ENCODE measurements around the gene RGCC. TPM values are rescaled to one million over a fixed set of nuclear protein-coding genes. Genes with fewer than 3 reads are reported as not detected.

Gene RGCC
- total and polyA plus RNA-seq, 7 experiments from 2014 or later: 45.9 to 402 (median 197) TPM

GRCh38 chr13:41457589-41458186, 338 bp downstream of the RGCC start:
- Histone ChIP-seq H3K4me3 (ENCODE audit: low read length) (peak overlapping the region; percentile 84), H3K4me1 (ENCODE audit: control insufficient read depth in 2 of 2, insufficient read depth in 2 of 2, low read length in 2 of 2) (peaks cover 29 to 44% of the 10 kb centered on the region in 2 donors), H3K9me3 (ENCODE audit: control insufficient read depth in 2 of 3, low read length in 3 of 3) (no peaks in the 10 kb centered on the region), H3K27me3 (ENCODE audit: control insufficient read depth in 2 of 2, insufficient read depth in 2 of 2, low read length in 2 of 2) (no peaks in the 10 kb centered on the region), H3K36me3 (ENCODE audit: control insufficient read depth in 2 of 3, insufficient read depth in 3 of 3, low read length in 3 of 3) (peaks cover 0 to 11% (median 0%) of the 10 kb centered on the region in 3 experiments), H3K27ac (ENCODE audit: low read depth, low read length) (peak overlapping the region; percentile 97)
- peak overlapping the region; percentile 91 to 98 (median 96) for H3K4me3 Mint-ChIP-seq
- H3K36me3 Mint-ChIP-seq: peaks cover 16 to 29% (median 21%) of the 10 kb centered on the region in 5 donors
- peak overlapping the region; percentile 93 to 99 (median 98) for H3K27ac Mint-ChIP-seq
- ChIA-PET CTCF (interaction anchor here (0.6 to 3.5 kb wide), 13 partner anchors 10 to 195 kb away, joined by 3 to 31 read pairs (median 6); no protein-coding TSS in a partner anchor), POLR2A (interaction anchor here (0.6 to 4.2 kb wide), 15 partner anchors 9 to 514 kb away, joined by 3 to 44 read pairs (median 5); no protein-coding TSS in a partner anchor)
- H3K9me3 Mint-ChIP-seq: peaks cover 0 to 13% (median 3%) of the 10 kb centered on the region in 11 donors
- H3K27me3 Mint-ChIP-seq: peaks cover 0 to 26% (median 0%) of the 10 kb centered on the region in 5 donors
- peak in 7 of 9 donors; percentile 52 to 69 (median 62) for DNase-seq
- ATAC-seq: no peak
- intact Hi-C loops (cut with micrococcal nuclease): loop anchor here (1.0 to 5.0 kb wide), 19 partner anchors 8 to 815 kb away; partner anchors contain the start of genes KBTBD6 (in 2 of the 2), WBP4 (in 2 of the 2), AKAP11 (in 1 of the 2) and DGKH (in 1 of the 2)
- peaks cover 36 to 54% (median 45%) of the 10 kb centered on the region in 7 donors for H3K4me1 Mint-ChIP-seq

- ATAC-seq: no peak
- CTCF ChIA-PET: interaction anchor here (0.6 to 3.5 kb wide), 17 partner anchors 9 to 194 kb away, joined by 3 to 31 read pairs (median 6); no protein-coding TSS in a partner anchor
- POLR2A ChIA-PET: interaction anchor here (0.6 to 4.2 kb wide), 14 partner anchors 8 to 513 kb away, joined by 3 to 44 read pairs (median 8); no protein-coding TSS in a partner anchor
- DNase-seq: peak in 7 of 9 donors; percentile 39 to 74 (median 67)
- no peaks in the 10 kb centered on the region for H3K9me3 ChIP-seq (ENCODE audit: control insufficient read depth in 2 of 3, low read length in 3 of 3)
- peaks cover 31 to 50% of the 10 kb centered on the region in 2 donors for H3K4me1 ChIP-seq (ENCODE audit: control insufficient read depth in 2 of 2, insufficient read depth in 2 of 2, low read length in 2 of 2)
- Mint-ChIP-seq H3K9me3 (peaks cover 0 to 9% (median 2%) of the 10 kb centered on the region in 11 donors), H3K36me3 (peaks cover 16 to 32% (median 21%) of the 10 kb centered on the region in 5 donors), H3K4me1 (peaks cover 41 to 59% (median 51%) of the 10 kb centered on the region in 7 donors), H3K27me3 (peaks cover 0 to 26% (median 0%) of the 10 kb centered on the region in 5 donors), H3K27ac (peak overlapping the region; percentile 93 to 99 (median 98)), H3K4me3 (peak overlapping the region; percentile 91 to 98 (median 96))
- no peaks in the 10 kb centered on the region for H3K27me3 ChIP-seq (ENCODE audit: control insufficient read depth in 2 of 2, insufficient read depth in 2 of 2, low read length in 2 of 2)
- peak overlapping the region; percentile 97 for H3K27ac ChIP-seq (ENCODE audit: low read depth, low read length)
- H3K36me3 ChIP-seq (ENCODE audit: control insufficient read depth in 2 of 3, insufficient read depth in 3 of 3, low read length in 3 of 3): peaks cover 0 to 11% (median 0%) of the 10 kb centered on the region in 3 experiments
- intact Hi-C loops (cut with micrococcal nuclease): loop anchor here (1.0 to 5.0 kb wide), 13 partner anchors 47 to 814 kb away; partner anchors contain the start of genes KBTBD6 (in 2 of the 2), AKAP11 (in 1 of the 2), DGKH (in 1 of the 2) and KBTBD7 (in 1 of the 2)
- peak overlapping the region; percentile 84 for H3K4me3 ChIP-seq (ENCODE audit: low read length)
Observed at GRCh38 chr13:41458187-41458760, 924 bp downstream of the RGCC start.

GRCh38 chr13:41458761-41459431, 1.5 kb downstream of the RGCC start:
- H3K36me3 Mint-ChIP-seq: peaks cover 19 to 37% (median 21%) of the 10 kb centered on the region in 5 donors
- peak overlapping the region; percentile 91 to 98 (median 96) for H3K4me3 Mint-ChIP-seq
- H3K4me1 ChIP-seq (ENCODE audit: control insufficient read depth in 2 of 2, insufficient read depth in 2 of 2, low read length in 2 of 2): peaks cover 35 to 54% of the 10 kb centered on the region in 2 donors
- ATAC-seq: no peak
- H3K4me3 ChIP-seq (ENCODE audit: low read length): peak overlapping the region; percentile 84
- H3K4me1 Mint-ChIP-seq: peaks cover 47 to 66% (median 56%) of the 10 kb centered on the region in 7 donors
- H3K27me3 ChIP-seq (ENCODE audit: control insufficient read depth in 2 of 2, insufficient read depth in 2 of 2, low read length in 2 of 2): no peaks in the 10 kb centered on the region
- POLR2A ChIA-PET: interaction anchor here (0.6 to 4.2 kb wide), 22 partner anchors 8 to 194 kb away, joined by 3 to 44 read pairs (median 6); no protein-coding TSS in a partner anchor
- H3K27ac Mint-ChIP-seq: peak overlapping the region; percentile 93 to 99 (median 98)
- peak overlapping the region; percentile 97 for H3K27ac ChIP-seq (ENCODE audit: low read depth, low read length)
- no peaks in the 10 kb centered on the region for H3K9me3 ChIP-seq (ENCODE audit: control insufficient read depth in 2 of 3, low read length in 3 of 3)
- H3K36me3 ChIP-seq (ENCODE audit: control insufficient read depth in 2 of 3, insufficient read depth in 3 of 3, low read length in 3 of 3): peaks cover 0 to 11% (median 0%) of the 10 kb centered on the region in 3 experiments
- peaks cover 0 to 26% (median 0%) of the 10 kb centered on the region in 5 donors for H3K27me3 Mint-ChIP-seq
- CTCF ChIA-PET: interaction anchor here (0.8 to 3.5 kb wide), 21 partner anchors 8 to 193 kb away, joined by 3 to 31 read pairs (median 5); no protein-coding TSS in a partner anchor
- DNase-seq: peak; percentile 34 to 84 (median 76)
- intact Hi-C loops (cut with micrococcal nuclease): loop anchor here (1.0 to 5.0 kb wide), 16 partner anchors 43 to 813 kb away; partner anchors contain the start of genes KBTBD6 (in 2 of the 2), AKAP11 (in 1 of the 2), DGKH (in 1 of the 2) and KBTBD7 (in 1 of the 2)
- H3K9me3 Mint-ChIP-seq: peaks cover 0 to 9% (median 2%) of the 10 kb centered on the region in 11 donors

GRCh38 chr13:41459432-41460073, 2.2 kb downstream of the RGCC start:
- H3K36me3 Mint-ChIP-seq: peaks cover 19 to 39% (median 21%) of the 10 kb centered on the region in 5 donors
- peaks cover 0 to 24% (median 0%) of the 10 kb centered on the region in 5 donors for H3K27me3 Mint-ChIP-seq
- Histone ChIP-seq H3K9me3 (ENCODE audit: control insufficient read depth in 2 of 3, low read length in 3 of 3) (no peaks in the 10 kb centered on the region), H3K4me3 (ENCODE audit: low read length) (peak overlapping the region; percentile 84), H3K4me1 (ENCODE audit: control insufficient read depth in 2 of 2, insufficient read depth in 2 of 2, low read length in 2 of 2) (peaks cover 42 to 61% of the 10 kb centered on the region in 2 donors), H3K36me3 (ENCODE audit: control insufficient read depth in 2 of 3, insufficient read depth in 3 of 3, low read length in 3 of 3) (peaks cover 0 to 11% (median 0%) of the 10 kb centered on the region in 3 experiments), H3K27me3 (ENCODE audit: control insufficient read depth in 2 of 2, insufficient read depth in 2 of 2, low read length in 2 of 2) (no peaks in the 10 kb centered on the region), H3K27ac (ENCODE audit: low read depth, low read length) (peak overlapping the region; percentile 97)
- ATAC-seq (no peak), DNase-seq (peak in 2 of 9 donors; percentile 29 to 42)
- intact Hi-C loops (cut with micrococcal nuclease): loop anchor here (1.0 to 10.0 kb wide), 18 partner anchors 43 to 1275 kb away; partner anchors contain the start of genes DGKH (in 2 of the 2), KBTBD6 (in 2 of the 2), AKAP11 (in 1 of the 2) and KBTBD7 (in 1 of the 2)
- peak overlapping the region; percentile 91 to 98 (median 96) for H3K4me3 Mint-ChIP-seq
- peaks cover 0 to 6% (median under 1%) of the 10 kb centered on the region in 11 donors for H3K9me3 Mint-ChIP-seq
- ChIA-PET POLR2A (interaction anchor here (0.6 to 4.2 kb wide), 19 partner anchors 7 to 193 kb away, joined by 3 to 44 read pairs (median 5); no protein-coding TSS in a partner anchor), CTCF (interaction anchor here (0.7 to 3.5 kb wide), 19 partner anchors 8 to 193 kb away, joined by 3 to 31 read pairs (median 5); no protein-coding TSS in a partner anchor)
- H3K4me1 Mint-ChIP-seq: peaks cover 53 to 72% (median 63%) of the 10 kb centered on the region in 7 donors
- peak overlapping the region; percentile 93 to 99 (median 98) for H3K27ac Mint-ChIP-seq

- POLR2A ChIA-PET: interaction anchor here (0.9 to 4.2 kb wide), 14 partner anchors 10 to 192 kb away, joined by 3 to 44 read pairs (median 6); no protein-coding TSS in a partner anchor
- H3K27ac ChIP-seq (ENCODE audit: low read depth, low read length): peak overlapping the region; percentile 97
Observed at GRCh38 chr13:41460074-41460465, 2.7 kb downstream of the RGCC start.

More at GRCh38 chr13:41460074-41460465, 2.7 kb downstream of the RGCC start:
- CTCF ChIA-PET: interaction anchor here (0.6 to 3.5 kb wide), 15 partner anchors 10 to 192 kb away, joined by 3 to 31 read pairs (median 5); no protein-coding TSS in a partner anchor
- Mint-ChIP-seq H3K9me3 (peaks cover 0 to 5% (median 0%) of the 10 kb centered on the region in 11 donors), H3K4me1 (peaks cover 58 to 77% (median 68%) of the 10 kb centered on the region in 7 donors), H3K27me3 (peaks cover 0 to 19% (median 0%) of the 10 kb centered on the region in 5 donors), H3K36me3 (peaks cover 19 to 42% (median 26%) of the 10 kb centered on the region in 5 donors), H3K27ac (peak overlapping the region; percentile 93 to 99 (median 98)), H3K4me3 (peak overlapping the region; percentile 91 to 98 (median 96))
- Histone ChIP-seq H3K9me3 (ENCODE audit: control insufficient read depth in 2 of 3, low read length in 3 of 3) (no peaks in the 10 kb centered on the region), H3K4me3 (ENCODE audit: low read length) (peak overlapping the region; percentile 84), H3K4me1 (ENCODE audit: control insufficient read depth in 2 of 2, insufficient read depth in 2 of 2, low read length in 2 of 2) (peaks cover 47 to 66% of the 10 kb centered on the region in 2 donors), H3K27me3 (ENCODE audit: control insufficient read depth in 2 of 2, insufficient read depth in 2 of 2, low read length in 2 of 2) (no peaks in the 10 kb centered on the region), H3K36me3 (ENCODE audit: control insufficient read depth in 2 of 3, insufficient read depth in 3 of 3, low read length in 3 of 3) (peaks cover 0 to 11% (median 0%) of the 10 kb centered on the region in 3 experiments)
- DNase-seq: no peak
- ATAC-seq: no peak
- intact Hi-C loops (cut with micrococcal nuclease): loop anchor here (5.0 to 10.0 kb wide), 4 partner anchors 82 to 1275 kb away; partner anchors contain the start of gene DGKH (in 1 of the 2)

Data from naive thymus-derived CD4-positive, alpha-beta T cell (primary cell).